Prostate gland (tissue), 2 donors: ENCODE results near the gene ELK4.

Experiments
- CTCF ChIP-seq, 4 experiments: fragments of 200-600 bp in 2 of 4; fragments of 450-650 bp in 2 of 4; sonication (generic) in 2 of 4; IDR thresholded peaks; 1 replicate in 3 of 4; 2 replicates in 1 of 4; pipeline ENCODE4 v1.5.1; 2016 to 2019; ENCODE audit warnings: antibody characterized with exemption in 4 of 4, mild to moderate bottlenecking in 2 of 4, moderate library complexity in 2 of 4
- POLR2A ChIP-seq: fragments of 450-650 bp; IDR thresholded peaks from one replicate; pipeline ENCODE4 v1.6.1; 2016; ENCODE audit warnings: antibody characterized with exemption, mild to moderate bottlenecking

GRCh38 chr1:205676002-205676401, 44.2 kb upstream of the ELK4 start:
- no peak for TF ChIP-seq CTCF (IDR thresholded peaks at IDR 0.05)
- TF ChIP-seq POLR2A = no peak
